ENCODE data around the gene MS4A10. TPM values are rescaled to one million over a fixed set of nuclear protein-coding genes. Genes with fewer than 3 reads are reported as not detected.

MS4A10 gene
- total and polyA plus RNA-seq, 10 of the 15 experiments (the other 5 are each of a cell fraction or from before 2014, with no cell fraction given) = not detected

GRCh38 chr11:60835534-60835846 is 50.4 kb downstream of the MS4A10 start:
- BruUV-seq (replicated peaks) = no TSS peak
- no peak for FAIRE-seq

More at GRCh38 chr11:60835534-60835846, 50.4 kb downstream of the MS4A10 start:
- Histone ChIP-seq H3K4me3 (no peak overlapping the region), H3K9ac (ENCODE audit: control insufficient read depth, insufficient read depth, low read length) (no peak overlapping the region), H3K4me2 (ENCODE audit: control insufficient read depth, insufficient read depth) (no peak overlapping the region), H3K27ac (ENCODE audit: control insufficient read depth, insufficient read depth) (no peak overlapping the region), H2AFZ (ENCODE audit: control insufficient read depth, low read depth, low read length) (no peak overlapping the region), H3K9me3 (replicated peaks; ENCODE audit: control insufficient read depth, insufficient read depth, low read length) (no peaks in the 10 kb centered on the region), H3K36me3 (ENCODE audit: control insufficient read depth in 2 of 2, insufficient read depth in 2 of 2, low read length in 1 of 2) (no peaks in the 10 kb centered on the region), H3K79me2 (ENCODE audit: control insufficient read depth, insufficient read depth, low read length) (no peaks in the 10 kb centered on the region), H3K4me1 (ENCODE audit: control insufficient read depth, insufficient read depth, low read length) (no peaks in the 10 kb centered on the region; the same call in 1 of the 2 replicates), H4K20me1 (ENCODE audit: control insufficient read depth, insufficient read depth) (no peaks in the 10 kb centered on the region), H3K27me3 (replicated peaks in 1 of 2; ENCODE audit: control insufficient read depth in 2 of 2, insufficient read depth in 2 of 2, low read length in 1 of 2) (no peaks in the 10 kb centered on the region)
- ChIA-PET CTCF (interaction anchor here (1.0 to 1.5 kb wide), 2 partner anchors 52 to 62 kb away, joined by 3 to 5 read pairs; no protein-coding TSS in a partner anchor), SMC1A (ENCODE audit: uncharacterized antibody, unreplicated experiment) (no interaction called here), RAD21 (ENCODE audit: unreplicated experiment) (no interaction called here), POLR2A (no interaction called here)
- intact Hi-C loops (cut with micrococcal nuclease; ENCODE audit: unreplicated experiment) = no loop called here
- DNase-seq (ENCODE audit: low read depth, low spot score) (no peak), ATAC-seq (no peak)
- TF ChIP-seq E2F4 (IDR thresholded peaks at IDR 0.05; ENCODE audit: low read depth, low read length) (no peak), SPI1 (IDR thresholded peaks at IDR 0.05; ENCODE audit: borderline replicate concordance, insufficient read depth, low read depth, low read length) (0 out of 2 replicates have a peak, but pooled peaks have one; percentile 9), BMI1 (IDR thresholded peaks at IDR 0.05; ENCODE audit: borderline replicate concordance) (no peak), MAX (IDR thresholded peaks at IDR 0.05; ENCODE audit: low read depth, low read length) (no peak), CHD1 (IDR thresholded peaks at IDR 0.05; ENCODE audit: low read depth, low read length) (no peak), IKZF2 (IDR thresholded peaks at IDR 0.05) (no peak), ATF2 (IDR thresholded peaks at IDR 0.05; ENCODE audit: low read length) (no peak), ETV6 (conservative IDR thresholded peaks at IDR 0.05 in 1 of 2, IDR thresholded peaks at IDR 0.05 in 1 of 2; ENCODE audit: borderline replicate concordance in 1 of 2, low read depth in 1 of 2) (peak in 1 of 2 experiments; percentile 70; a peak in 1 of 4 replicates), IKZF1 (conservative IDR thresholded peaks at IDR 0.05) (no peak)
- WGBS (ENCODE audit: insufficient coverage, insufficient replicate concordance, low lambda C conversion rate, missing lambda C conversion rate) = 15% methylated on average over 3 of the region's 3 CpGs
- in situ Hi-C loops (cut with MboI) = loop anchor here (5.0 kb wide), 2 partner anchors 62 to 347 kb away; no protein-coding TSS in a partner anchor
